IPS-18c (cell line): ENCODE data around the gene HSPA1B.
A peak's percentile ranks its signal among the peaks of the same experiment; 100 is the strongest.
"Not testable (repeated sequence)": the region's sequence is repeated elsewhere in the genome, so short reads cannot be mapped to it uniquely, and the experiment has no call there.

Experiments
- H3K4me3 ChIP-seq: 2 replicates; pipeline ENCODE4 v1.7.0; 2013; ENCODE audit warnings: low read depth, mild to moderate bottlenecking, low read length, moderate library complexity; ENCODE audit not compliant: insufficient read depth
- H3K9me3 ChIP-seq: one replicate; pipeline ENCODE4 v1.6.1; 2013; ENCODE audit warnings: mild to moderate bottlenecking, low read length, moderate library complexity; ENCODE audit not compliant: control insufficient read depth, insufficient read depth

Gene HSPA1B

GRCh38 chr6:31794866-31795615 is 32.5 kb upstream of the HSPA1B start:
- Histone ChIP-seq H3K9me3 (no peaks in the 10 kb centered on the region), H3K4me3 (peak overlapping the region; percentile 93)

- Histone ChIP-seq H3K9me3 (no peaks in the 10 kb centered on the region), H3K4me3 (peak within 1 kb of the TSS; percentile 93)
Measured at GRCh38 chr6:31795616-31796298, 31.8 kb upstream of the HSPA1B start, which contains the start of gene VARS1. Gene VARS1, minus strand, starts transcription at chr6:31795752. Its CDS starts 535 bp downstream, at chr6:31795217.

- Histone ChIP-seq H3K9me3 (no peaks in the 10 kb centered on the region), H3K4me3 (no peak overlapping the region)
Measured at GRCh38 chr6:31796993-31797385, 30.5 kb upstream of the HSPA1B start.

- no peak overlapping the region for H3K4me3 ChIP-seq
- H3K9me3 ChIP-seq: no peaks in the 10 kb centered on the region
Measured at GRCh38 chr6:31797588-31797987, 29.9 kb upstream of the HSPA1B start.

- Histone ChIP-seq H3K9me3 (no peaks in the 10 kb centered on the region), H3K4me3 (no peak overlapping the region)
Measured at GRCh38 chr6:31799781-31800180, 27.8 kb upstream of the HSPA1B start.

GRCh38 chr6:31801031-31801927 is 26.3 kb upstream of the HSPA1B start:
- H3K9me3 ChIP-seq, H3K4me3 ChIP-seq: not testable (repeated sequence)

GRCh38 chr6:31805939-31806469 is 21.5 kb upstream of the HSPA1B start:
- peak overlapping the region; percentile 100 for H3K4me3 ChIP-seq
- no peaks in the 10 kb centered on the region for H3K9me3 ChIP-seq

- Histone ChIP-seq H3K4me3 (peak within 1 kb of the TSS; percentile 100), H3K9me3 (no peaks in the 10 kb centered on the region)
Measured at GRCh38 chr6:31806470-31807272, 20.9 kb upstream of the HSPA1B start, which contains the start of gene LSM2. Gene LSM2, minus strand, starts transcription at chr6:31806966. Its CDS starts 209 bp downstream, at chr6:31806757.

- not testable (repeated sequence) for H3K9me3 ChIP-seq, H3K4me3 ChIP-seq
Measured at GRCh38 chr6:31808599-31808998, 18.9 kb upstream of the HSPA1B start.

GRCh38 chr6:31811645-31812044 is 15.9 kb upstream of the HSPA1B start:
- H3K4me3 ChIP-seq: no peak overlapping the region
- H3K9me3 ChIP-seq: no peaks in the 10 kb centered on the region

- no peaks in the 10 kb centered on the region for H3K9me3 ChIP-seq
- no peak overlapping the region for H3K4me3 ChIP-seq
Measured at GRCh38 chr6:31813465-31813849, 14.1 kb upstream of the HSPA1B start.

- Histone ChIP-seq H3K4me3 (peak overlapping the region; percentile 55), H3K9me3 (no peaks in the 10 kb centered on the region)
Measured at GRCh38 chr6:31814677-31815024, 12.9 kb upstream of the HSPA1B start.

- no peaks in the 10 kb centered on the region for H3K9me3 ChIP-seq
- H3K4me3 ChIP-seq: peak within 1 kb of the TSS; percentile 66
Measured at GRCh38 chr6:31815025-31815838, 12.3 kb upstream of the HSPA1B start, which contains the start of the genes HSPA1A and HSPA1L. Gene HSPA1A, plus strand, starts transcription at chr6:31815543. Its CDS starts 214 bp downstream, at chr6:31815757. Gene HSPA1L, minus strand, starts transcription at chr6:31815283. Its CDS starts 3,311 bp downstream, at chr6:31811972.

- peak overlapping the region; percentile 36 for H3K4me3 ChIP-seq
- H3K9me3 ChIP-seq: not testable (repeated sequence)
Measured at GRCh38 chr6:31817133-31817928, 10.2 kb upstream of the HSPA1B start.

- H3K9me3 ChIP-seq, H3K4me3 ChIP-seq: not testable (repeated sequence)
Measured at GRCh38 chr6:31817929-31818511, 9.5 kb upstream of the HSPA1B start.
